ENCODE measurements around the gene FCHO2.

The FCHO2 gene

DNA sequence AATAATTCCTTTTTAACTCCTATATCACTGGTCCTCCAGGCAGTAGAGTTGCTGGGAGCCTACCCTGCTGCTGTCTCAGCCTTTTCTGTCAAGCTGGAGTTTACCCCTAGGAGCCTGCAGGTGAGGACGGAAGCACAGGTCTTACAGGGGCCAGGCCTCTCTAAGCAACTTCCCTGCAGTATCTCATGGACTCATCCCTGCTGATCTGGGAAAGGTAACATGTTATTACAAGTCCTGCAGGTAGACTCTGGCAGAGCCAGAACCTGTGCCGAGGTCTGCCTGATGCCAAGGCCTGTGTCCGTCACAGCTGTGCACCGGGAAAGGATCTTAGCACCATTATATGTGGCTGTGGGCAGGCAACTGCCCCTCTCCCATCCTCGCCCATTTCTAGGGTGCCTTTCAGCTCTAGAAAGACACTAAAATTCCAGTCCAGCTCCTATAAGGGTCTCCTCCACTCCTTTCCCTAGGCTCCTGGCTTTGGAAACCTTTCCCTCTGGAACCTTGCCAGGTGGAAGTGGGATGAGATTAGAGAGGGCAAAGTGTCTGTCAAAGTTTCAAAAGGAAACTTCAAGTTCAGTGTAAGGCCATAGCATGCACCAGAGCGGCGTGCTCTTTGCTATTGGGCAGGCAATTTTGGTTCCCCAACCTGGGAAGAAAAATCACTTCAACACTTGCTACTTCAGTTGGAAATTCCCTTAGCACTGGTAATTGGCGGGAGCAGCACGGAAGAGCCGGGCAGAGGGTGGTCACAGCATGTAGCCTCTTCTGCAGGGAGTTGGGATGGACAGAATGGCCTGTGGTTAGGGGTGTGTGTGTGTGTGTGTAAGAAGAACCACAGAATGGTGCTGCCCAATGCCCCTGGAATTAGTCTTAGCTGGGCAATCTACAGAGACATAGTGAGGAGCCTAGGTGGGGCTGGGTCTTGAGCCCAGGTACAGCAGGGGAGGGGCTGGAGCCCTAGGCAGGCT is 182.0 kb downstream of the FCHO2 start:
- no peak for DNase-seq (ENCODE audit: low read depth)

DNA sequence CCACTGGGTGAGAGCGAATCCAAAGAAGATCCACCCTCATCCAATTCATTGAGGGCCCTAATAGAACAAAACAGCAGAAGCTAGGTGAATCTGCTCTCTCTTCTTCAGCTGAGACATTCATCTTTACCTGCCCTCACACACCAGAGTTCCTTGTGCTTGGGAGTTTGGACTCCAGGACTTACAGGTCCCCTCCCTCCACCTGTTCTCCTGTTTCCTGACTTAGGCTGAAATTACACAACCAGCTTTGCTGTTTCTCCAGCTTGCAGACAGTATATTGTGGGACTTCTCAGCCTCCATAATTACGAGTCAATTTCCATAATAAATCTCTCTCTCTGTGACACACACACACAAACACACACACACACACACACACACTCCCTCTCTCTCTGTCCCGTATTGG is 183.6 kb downstream of the FCHO2 start:
- no peak for DNase-seq (ENCODE audit: low read depth)

Data from EH (cell line).